HepG2 (cell line): ENCODE results near the gene MAPK12. TPM values are rescaled to one million over a fixed set of nuclear protein-coding genes. Genes with fewer than 3 reads are reported as not detected.

ENCODE experiments used
- ATAC-seq: fragments of 200-7000 bp; cut with Tn5 transposase; 3 replicates; pipeline ENCODE4 v1.9.1; 2020; ENCODE audit warnings: mild to moderate bottlenecking, moderate library complexity
- BruUV-seq: library from RNA; stranded (reverse); fragments of 400-500 nt; replicated peaks from 2 replicates; lab custom pipeline; 2021; lab: Mats Ljungman, UMichigan
- CTCF ChIA-PET: fragments of 300-600 bp; formaldehyde crosslinking; extraction: SDS; loops from one replicate; lab custom pipeline; 2021; ENCODE audit warnings: low total read pairs, inconsistent platforms, low intra/inter-chr PET ratio; lab: Yijun Ruan, JAX
- POLR2A ChIA-PET: fragments of 350-600 bp; sonication (Branson Sonifier 250); formaldehyde crosslinking; loops from one replicate; lab custom pipeline; 2020; ENCODE audit warnings: antibody characterized with exemption, inconsistent platforms; lab: Yijun Ruan, JAX
- DNase-seq: peaks from one replicate; pipeline ENCODE4 v3.0.0-alpha.2; 2015; ENCODE audit warnings: low spot score
- FAIRE-seq: peaks from 3 replicates; lab custom pipeline; 2011; peaks lifted over from hg19 to GRCh38; lab: Jason Lieb, UNC
- H2AFZ ChIP-seq: one replicate; pipeline ENCODE4 v1.6.1; 2011; ENCODE audit warnings: low read length, inconsistent platforms
- H3K27ac ChIP-seq: fragments of 300-600 bp; 3 replicates; pipeline ENCODE4 v1.8.0; 2011; ENCODE audit warnings: mixed run types, mild to moderate bottlenecking, mixed read lengths, low read length, inconsistent platforms; ENCODE audit not compliant: insufficient read depth; ENCODE audit errors: extremely low read length
- H3K27me3 ChIP-seq, 2 experiments: fragments of 200-600 bp in 1 of 2; 2 replicates in 1 of 2; 3 replicates in 1 of 2; pipeline versions ENCODE4 v1.6.0 to v1.8.0; 2011; ENCODE audit warnings: low read length in 2 of 2, mild to moderate bottlenecking in 2 of 2, moderate library complexity in 2 of 2, inconsistent platforms in 1 of 2; ENCODE audit not compliant: insufficient read depth in 2 of 2, control insufficient read depth in 1 of 2
- H3K36me3 ChIP-seq, 2 experiments: fragments of 200-600 bp in 1 of 2; replicated peaks in 1 of 2; 2 replicates in 1 of 2; 3 replicates in 1 of 2; pipeline versions ENCODE4 v1.5.1 to v1.8.0; 2011; ENCODE audit warnings: low read length in 2 of 2, inconsistent platforms in 1 of 2; ENCODE audit not compliant: insufficient read depth in 2 of 2, control insufficient read depth in 1 of 2
- H3K4me1 ChIP-seq: 2 replicates; pipeline ENCODE4 v1.5.1; 2012; ENCODE audit warnings: low read length, inconsistent platforms; ENCODE audit not compliant: insufficient read depth
- H3K4me2 ChIP-seq: 2 replicates; pipeline ENCODE4 v1.6.0; 2011; ENCODE audit warnings: low read depth, low read length, inconsistent platforms
- H3K4me3 ChIP-seq, 3 experiments: fragments of 200-600 bp in 1 of 3; sonication (generic), shearing (Covaris generic) in 1 of 3; replicated peaks in 1 of 3; 2 replicates each; pipeline ENCODE4 v1.5.1; 2011 to 2016; ENCODE audit warnings: low read length in 3 of 3, inconsistent platforms in 2 of 3, low read depth in 2 of 3, mild to moderate bottlenecking in 2 of 3, control low read depth in 1 of 3, mixed read lengths in 1 of 3; ENCODE audit not compliant: insufficient read depth in 1 of 3
- H3K79me2 ChIP-seq: one replicate; pipeline ENCODE4 v1.6.1; 2011; ENCODE audit warnings: low read length, inconsistent platforms; ENCODE audit not compliant: insufficient read depth
- H3K9ac ChIP-seq: 2 replicates; pipeline ENCODE4 v1.6.0; 2011; ENCODE audit warnings: mild to moderate bottlenecking, low read depth, low read length, inconsistent platforms; ENCODE audit not compliant: insufficient read depth
- H3K9me3 ChIP-seq: 2 replicates; pipeline ENCODE4 v1.5.1; 2012; ENCODE audit warnings: mild to moderate bottlenecking, low read length
- H4K20me1 ChIP-seq: 2 replicates; pipeline ENCODE4 v1.6.0; 2011; ENCODE audit warnings: inconsistent platforms, mild to moderate bottlenecking, low read length, moderate library complexity; ENCODE audit not compliant: insufficient read depth
- BCL3 ChIP-seq: sonication (generic); formaldehyde crosslinking; IDR thresholded peaks from 2 replicates; pipeline ENCODE4 v1.5.1; 2020; ENCODE audit warnings: mild to moderate bottlenecking, missing genetic modification reagents, moderate library complexity
- ELK4 ChIP-seq: sonication (generic); formaldehyde crosslinking; IDR thresholded peaks from 2 replicates; pipeline ENCODE4 v1.9.0; 2021; ENCODE audit warnings: missing genetic modification reagents, borderline replicate concordance
- ETS1 ChIP-seq: sonication (generic); formaldehyde crosslinking; IDR thresholded peaks from 2 replicates; pipeline ENCODE4 v1.4.0; 2020; ENCODE audit warnings: missing genetic modification reagents
- GATAD1 ChIP-seq: IDR thresholded peaks from 2 replicates; pipeline ENCODE4 v1.6.1; 2016; ENCODE audit warnings: missing genetic modification reagents, missing compliant biosample characterization
- GMEB1 ChIP-seq: sonication (generic); formaldehyde crosslinking; IDR thresholded peaks from 2 replicates; pipeline ENCODE4 v1.5.1; 2020; ENCODE audit warnings: missing genetic modification reagents, mild to moderate bottlenecking, borderline replicate concordance
- HOXD1 ChIP-seq: sonication (generic); formaldehyde crosslinking; IDR thresholded peaks from 2 replicates; pipeline ENCODE4 v1.5.0; 2020; ENCODE audit warnings: missing genetic modification reagents
- KMT2A ChIP-seq: sonication (generic); formaldehyde crosslinking; IDR thresholded peaks from 2 replicates; pipeline ENCODE4 v1.4.0; 2020; ENCODE audit warnings: missing genetic modification reagents
- MXD4 ChIP-seq: IDR thresholded peaks from 2 replicates; pipeline ENCODE4 v1.6.1; 2016; ENCODE audit warnings: mild to moderate bottlenecking, missing biosample characterization, missing genetic modification reagents
- MZF1 ChIP-seq: sonication (generic); formaldehyde crosslinking; IDR thresholded peaks from 2 replicates; pipeline ENCODE4 v1.8.1; 2023; ENCODE audit warnings: mild to moderate bottlenecking, missing genetic modification reagents, borderline replicate concordance
- SAFB2 ChIP-seq: sonication (generic); formaldehyde crosslinking; IDR thresholded peaks from 2 replicates; pipeline ENCODE4 v1.5.1; 2020; ENCODE audit warnings: missing genetic modification reagents, low read depth, mild to moderate bottlenecking, borderline replicate concordance
- ZBTB2 ChIP-seq: sonication (generic); formaldehyde crosslinking; IDR thresholded peaks from 2 replicates; pipeline ENCODE4 v1.8.0; 2022; ENCODE audit warnings: low read depth, missing genetic modification reagents
- ZBTB43 ChIP-seq: sonication (generic); formaldehyde crosslinking; conservative IDR thresholded peaks from 2 replicates; pipeline ENCODE4 v1.4.0; 2020; ENCODE audit warnings: missing genetic modification reagents
- ZNF143 ChIP-seq: sonication (generic); formaldehyde crosslinking; IDR thresholded peaks from 2 replicates; pipeline ENCODE4 v1.4.0; 2020; ENCODE audit warnings: missing genetic modification reagents
- ZNF33B ChIP-seq: sonication (generic); formaldehyde crosslinking; IDR thresholded peaks from 2 replicates; pipeline ENCODE4 v1.5.1; 2020; ENCODE audit warnings: mild to moderate bottlenecking, missing genetic modification reagents
- ZNF44 ChIP-seq: sonication (generic); formaldehyde crosslinking; IDR thresholded peaks from 2 replicates; pipeline ENCODE4 v1.5.1; 2020; ENCODE audit warnings: mild to moderate bottlenecking, missing genetic modification reagents
- WGBS: methylation state at CpG from one replicate; pipeline ENCODE4 v1.1.6; 2017; ENCODE audit warnings: low lambda C conversion rate; 5-methylcytosine and 5-hydroxymethylcytosine counted together
- in situ Hi-C: cut with HindIII; loops from 2 replicates; pipeline ENCODE4 v1.10.0; 2017; ENCODE audit warnings: low pct_unique_long_range_greater_than_20kb; ENCODE audit not compliant: extremely low pct_ligation_motif_present
- intact Hi-C: fragments of 100-400 bp; cut with micrococcal nuclease; formaldehyde crosslinking; loops from one replicate; pipeline ENCODE4 v1.10.0; 2022; ENCODE audit not compliant: unreplicated experiment
- polyA plus RNA-seq, 8 experiments: library from polyadenylated mRNA; depleted of rRNA in 3 of 8; stranded (reverse) in 7 of 8; unstranded in 1 of 8; fragments of >200 nt; fragmentation: Illumina TruSeq in 4 of 8; extraction: Trizol in 4 of 8; gene quantifications; 2 replicates each; pipeline versions ENCODE4 v1.2.1 to v1.2.3, GENCODE V29; 2011 to 2016; ENCODE audit warnings: low read depth in 4 of 8, missing spikeins in 1 of 8, mixed read lengths in 1 of 8; ENCODE audit not compliant: insufficient read depth in 1 of 8
- total RNA-seq, 5 experiments: library from RNA; depleted of rRNA; stranded (reverse); fragments of >200 nt; fragmentation: Illumina TruSeq; extraction: Trizol; gene quantifications; 2 replicates each; pipeline ENCODE4 v1.2.3, GENCODE V29; 2016; ENCODE audit warnings: low read depth in 1 of 5

The MAPK12 gene
- total and polyA plus RNA-seq, 2 of the 13 experiments (the other 11 are each of a cell fraction or from before 2014, with no cell fraction given): 22.2 to 23.3 TPM

GRCh38 chr22:50256258-50256862 is 5.1 kb downstream of the MAPK12 start (continued):
- no peak for TF ChIP-seq GMEB1

GRCh38 chr22:50255607-50256006 is 5.9 kb downstream of the MAPK12 start:
- no peak overlapping the region for H3K4me3 ChIP-seq
- H3K79me2 ChIP-seq: no peaks in the 10 kb centered on the region
- H3K9me3 ChIP-seq: no peaks in the 10 kb centered on the region
- in situ Hi-C loops (no loop called here), intact Hi-C loops (no loop called here)
- no peak overlapping the region for H3K9ac ChIP-seq
- H3K27ac ChIP-seq: no peak overlapping the region
- no TSS peak for BruUV-seq
- ChIA-PET POLR2A (no interaction called here), CTCF (no interaction called here)
- ATAC-seq (no peak), FAIRE-seq (no peak), DNase-seq (no peak)
- no peaks in the 10 kb centered on the region for H4K20me1 ChIP-seq
- H3K4me2 ChIP-seq: no peak overlapping the region
- H2AFZ ChIP-seq: no peak overlapping the region
- no peaks in the 10 kb centered on the region for H3K27me3 ChIP-seq
- H3K36me3 ChIP-seq: peaks cover 3% of the 10 kb centered on the region in 2 experiments; a peak in 1 of 5 replicates
- peaks cover 39% of the 10 kb centered on the region for H3K4me1 ChIP-seq
- WGBS: 96% methylated on average over 10 of the region's 17 CpGs
- TF ChIP-seq MXD4 (no peak), BCL3 (CRISPR knock-in tag) (no peak), ETS1 (CRISPR knock-in tag) (no peak), ZNF44 (CRISPR knock-in tag) (no peak), KMT2A (CRISPR knock-in tag) (no peak), MZF1 (no peak), ELK4 (CRISPR knock-in tag) (no peak), HOXD1 (CRISPR knock-in tag) (no peak), SAFB2 (CRISPR knock-in tag) (no peak), ZBTB43 (CRISPR knock-in tag) (no peak), GATAD1 (no peak), ZNF143 (CRISPR knock-in tag) (no peak), ZNF33B (CRISPR knock-in tag) (no peak), ZBTB2 (CRISPR knock-in tag) (no peak)
